Suppressor macrophage (primary cell): Measurements from ENCODE around the gene AIMP2.
A peak's percentile ranks its signal among the peaks of the same experiment; 100 is the strongest.
"Not testable (repeated sequence)": the region's sequence is repeated elsewhere in the genome, so short reads cannot be mapped to it uniquely, and the experiment has no call there.

Experiments used
- DNase-seq, 4 experiments: peaks; one replicate each; pipeline ENCODE4 v3.0.0-alpha.2; 2020 to 2022

The AIMP2 gene

GRCh38 chr7:6026011-6026819 is 17.1 kb downstream of the AIMP2 start:
- DNase-seq: peak; percentile 88 to 92 (median 91)

GRCh38 chr7:6026820-6027311 is 17.8 kb downstream of the AIMP2 start:
- peak; percentile 74 to 92 (median 86) for DNase-seq

GRCh38 chr7:6027806-6028365 is 18.8 kb downstream of the AIMP2 start:
- DNase-seq: no peak

GRCh38 chr7:6028563-6028962 is 19.5 kb downstream of the AIMP2 start:
- DNase-seq: no peak

- DNase-seq: no peak
These were observed 21.9 kb downstream of the AIMP2 start, which contains the start of gene ANKRD61 for GRCh38 chr7:6030988-6031387. TSS of gene ANKRD61 (plus strand) at chr7:6031376. CDS start at chr7:6031376, 0 bp downstream.

- DNase-seq: no peak
These were observed 22.5 kb downstream of the AIMP2 start for GRCh38 chr7:6031567-6031966.

- no peak for DNase-seq
These were observed 23.1 kb downstream of the AIMP2 start for GRCh38 chr7:6032167-6032566.

GRCh38 chr7:6032641-6033040 is 23.6 kb downstream of the AIMP2 start:
- DNase-seq: no peak

GRCh38 chr7:6035165-6035564 is 26.1 kb downstream of the AIMP2 start:
- DNase-seq: no peak

- DNase-seq: no peak
These were observed 26.6 kb downstream of the AIMP2 start for GRCh38 chr7:6035686-6036085.

GRCh38 chr7:6049780-6050179 is 40.7 kb downstream of the AIMP2 start:
- no peak for DNase-seq

- not testable (repeated sequence) for DNase-seq
These were observed 42.1 kb downstream of the AIMP2 start for GRCh38 chr7:6051185-6051584.

- no peak for DNase-seq
These were observed 47.5 kb downstream of the AIMP2 start for GRCh38 chr7:6056616-6057015.

- DNase-seq: no peak
These were observed 48.5 kb downstream of the AIMP2 start for GRCh38 chr7:6057316-6058129.

GRCh38 chr7:6059941-6060340 is 50.9 kb downstream of the AIMP2 start:
- not testable (repeated sequence) for DNase-seq

- peak in 3 of 4 experiments; percentile 6 to 25 (median 8) for DNase-seq
These were observed 62.3 kb downstream of the AIMP2 start for GRCh38 chr7:6071406-6071805.
